ENCODE data around the gene MYO1E. TPM values are rescaled to one million over a fixed set of nuclear protein-coding genes. Genes with fewer than 3 reads are reported as not detected.
"Not testable (repeated sequence)": the region's sequence is repeated elsewhere in the genome, so short reads cannot be mapped to it uniquely, and the experiment has no call there.

Gene MYO1E
- total and polyA plus RNA-seq, 4 donors: 28.7 to 46.1 (median 38.7) TPM

DNA sequence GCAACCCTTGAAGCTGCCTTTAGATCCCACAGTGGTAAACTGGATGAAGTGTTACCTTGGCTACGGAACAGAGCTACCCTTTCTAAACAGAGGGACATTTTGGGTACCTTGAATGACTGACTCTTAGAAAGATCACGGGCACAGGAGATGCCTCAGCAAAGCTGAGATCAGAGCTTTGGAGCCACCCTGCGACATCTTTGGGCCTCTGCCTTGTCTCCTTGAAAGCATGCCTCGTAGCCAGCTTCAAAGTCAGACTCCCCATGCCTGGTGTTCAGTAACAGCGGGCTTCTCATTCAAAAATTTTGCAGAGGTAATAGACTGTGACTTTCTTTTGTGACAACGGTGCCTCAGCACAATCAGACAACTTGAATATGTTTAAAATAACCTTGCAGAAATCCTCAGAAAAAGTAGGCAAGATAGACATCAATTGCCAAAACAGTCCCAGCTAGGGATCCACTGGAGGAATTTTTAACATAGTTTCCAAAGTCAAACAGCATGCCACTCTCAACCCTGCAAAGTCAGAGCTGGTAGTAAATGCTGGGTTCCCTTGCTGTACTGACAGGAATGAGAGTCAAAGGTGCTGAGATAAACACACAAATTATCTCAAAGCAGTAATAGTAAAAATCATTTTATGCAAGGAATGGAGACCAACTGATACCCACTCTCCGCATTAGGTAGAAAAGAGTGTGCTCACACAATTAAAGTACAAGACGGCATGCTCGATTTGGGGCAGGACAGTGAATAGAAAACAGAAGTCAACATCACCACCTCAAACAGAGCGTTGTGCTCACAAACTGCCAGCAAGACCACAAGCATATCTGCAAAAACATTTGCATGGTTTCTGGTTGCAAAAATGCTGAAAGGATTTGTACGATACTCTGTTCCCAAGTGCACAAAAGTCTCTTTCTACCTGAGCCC, 82.1 kb downstream of the MYO1E start:
- Histone ChIP-seq H3K27me3 (ENCODE audit: control insufficient read depth, insufficient read depth, low read length) (no peaks in the 10 kb centered on the region), H3K4me1 (ENCODE audit: control insufficient read depth, insufficient read depth, low read length) (peaks cover 10% of the 10 kb centered on the region), H3K36me3 (ENCODE audit: control insufficient read depth, insufficient read depth, low read length) (no peaks in the 10 kb centered on the region), H3K9me3 (ENCODE audit: control insufficient read depth, insufficient read depth, low read length) (no peaks in the 10 kb centered on the region), H3K27ac (ENCODE audit: low read depth, low read length) (no peak overlapping the region), H3K4me3 (ENCODE audit: low read depth, low read length) (no peak overlapping the region)
- DNase-seq (ENCODE audit: low read depth in 4 of 6, low spot score in 6 of 6): peak in 2 of 6 donors; percentile 41 to 45
- WGBS (ENCODE audit: insufficient coverage): 56% methylated on average over 6 of the region's 11 CpGs

DNA sequence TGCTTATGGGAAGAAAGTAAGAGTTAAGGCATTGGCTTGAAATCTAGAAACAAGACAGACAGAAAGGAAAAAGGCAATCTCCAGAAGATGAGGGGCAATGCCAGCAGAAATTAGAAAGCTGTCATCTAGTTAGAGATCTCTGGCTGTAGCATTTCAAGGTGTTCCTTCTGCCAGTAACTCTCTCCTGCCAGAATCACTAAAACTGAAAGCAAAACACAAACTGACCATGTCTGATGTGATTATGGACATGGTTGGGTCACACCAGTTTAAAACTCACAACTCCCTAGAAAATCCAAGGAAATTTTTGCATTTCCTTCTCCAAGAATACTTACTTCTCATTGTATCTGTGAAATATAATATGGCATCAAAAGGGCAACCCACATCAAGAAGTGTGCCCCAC, 83.1 kb downstream of the MYO1E start:
- H3K4me3 ChIP-seq (ENCODE audit: low read depth, low read length): no peak overlapping the region
- H3K36me3 ChIP-seq (ENCODE audit: control insufficient read depth, insufficient read depth, low read length): no peaks in the 10 kb centered on the region
- no peaks in the 10 kb centered on the region for H3K9me3 ChIP-seq (ENCODE audit: control insufficient read depth, insufficient read depth, low read length)
- H3K4me1 ChIP-seq (ENCODE audit: control insufficient read depth, insufficient read depth, low read length): peaks cover 6% of the 10 kb centered on the region
- no peak for DNase-seq (ENCODE audit: low read depth in 4 of 6, low spot score in 6 of 6)
- no peaks in the 10 kb centered on the region for H3K27me3 ChIP-seq (ENCODE audit: control insufficient read depth, insufficient read depth, low read length)
- no peak overlapping the region for H3K27ac ChIP-seq (ENCODE audit: low read depth, low read length)

DNA sequence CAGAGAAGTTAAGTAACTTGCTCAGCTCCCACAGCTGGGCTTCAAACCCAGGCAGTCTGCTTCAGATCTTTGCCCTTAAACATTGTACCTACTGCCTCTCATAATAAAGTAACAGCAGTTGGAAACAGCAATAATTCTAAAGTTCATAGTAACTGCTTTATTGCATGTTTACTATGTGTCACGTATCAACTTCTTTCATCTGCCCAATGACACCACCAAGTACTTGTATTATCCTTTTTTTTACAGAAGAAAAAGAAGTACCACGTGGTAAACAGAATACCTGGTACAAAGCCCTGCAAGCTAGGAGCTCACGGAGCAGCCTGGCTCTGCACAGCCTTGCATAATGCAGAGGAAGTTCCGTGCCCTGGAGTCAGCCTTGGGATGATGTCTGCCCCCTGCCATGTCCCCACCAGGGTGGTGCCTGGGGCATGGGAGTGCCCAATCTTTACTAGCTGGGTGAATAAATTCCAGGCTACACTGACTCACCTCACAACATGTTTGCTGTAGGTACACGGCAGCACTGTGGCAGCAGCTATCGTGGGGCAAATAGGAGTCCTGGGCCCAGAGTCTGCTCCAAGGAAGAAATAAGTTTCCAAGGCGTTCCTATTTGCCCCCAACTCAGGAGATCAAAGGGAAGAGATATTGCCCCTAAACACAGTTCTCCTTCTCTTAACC, 88.8 kb downstream of the MYO1E start:
- DNase-seq (ENCODE audit: low read depth in 4 of 6, low spot score in 6 of 6): no peak
- Histone ChIP-seq H3K9me3 (ENCODE audit: control insufficient read depth, insufficient read depth, low read length) (no peaks in the 10 kb centered on the region), H3K36me3 (ENCODE audit: control insufficient read depth, insufficient read depth, low read length) (no peaks in the 10 kb centered on the region), H3K27me3 (ENCODE audit: control insufficient read depth, insufficient read depth, low read length) (no peaks in the 10 kb centered on the region), H3K4me3 (ENCODE audit: low read depth, low read length) (no peak overlapping the region), H3K4me1 (ENCODE audit: control insufficient read depth, insufficient read depth, low read length) (no peaks in the 10 kb centered on the region), H3K27ac (ENCODE audit: low read depth, low read length) (no peak overlapping the region)
- 89% methylated on average over 2 of the region's 7 CpGs for WGBS (ENCODE audit: insufficient coverage)

DNA sequence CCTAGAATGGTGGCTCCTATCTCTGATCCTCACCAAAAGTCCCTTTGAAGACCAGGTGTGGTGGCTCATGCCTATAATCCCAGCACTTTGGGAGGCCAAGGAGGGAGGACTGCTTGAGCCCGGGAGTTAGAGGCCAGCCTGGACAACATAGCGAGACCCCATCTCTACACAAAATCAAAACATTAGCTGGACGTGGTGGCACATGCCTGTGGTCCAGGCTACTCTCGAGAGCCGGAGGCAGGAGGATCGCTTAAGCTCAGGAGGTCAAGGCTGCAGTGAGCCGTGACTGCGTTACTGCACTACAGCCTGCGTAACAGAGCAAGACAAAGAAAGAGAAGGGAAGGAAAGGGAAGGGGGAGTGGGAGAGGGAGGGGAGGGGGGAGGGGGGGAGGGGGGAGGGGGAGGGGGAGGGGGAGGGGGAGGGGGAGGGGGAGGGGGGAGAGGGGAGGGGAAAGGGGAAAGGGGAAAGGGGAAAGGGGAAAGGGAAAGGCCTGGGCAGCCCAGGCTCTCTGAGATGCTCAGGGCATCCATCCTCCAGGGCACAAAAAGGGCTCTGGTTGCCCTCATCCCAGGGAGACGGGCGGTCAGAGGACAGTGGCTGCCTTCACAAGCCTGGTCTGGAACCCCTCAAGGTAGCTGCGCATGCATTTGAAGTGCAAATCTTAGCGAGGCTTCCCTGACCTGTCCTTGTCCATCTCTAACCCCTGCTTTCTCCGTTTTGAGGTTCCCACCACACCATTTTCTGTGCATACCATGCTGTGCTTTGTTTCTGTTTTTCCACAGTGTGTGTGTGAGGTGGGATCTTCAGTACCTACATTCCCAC, 89.9 kb downstream of the MYO1E start:
- no peak for DNase-seq (ENCODE audit: low read depth in 4 of 6, low spot score in 6 of 6)
- H3K27me3 ChIP-seq (ENCODE audit: control insufficient read depth, insufficient read depth, low read length): no peaks in the 10 kb centered on the region
- 78% methylated on average over 8 of the region's 14 CpGs for WGBS (ENCODE audit: insufficient coverage)
- no peak overlapping the region for H3K4me3 ChIP-seq (ENCODE audit: low read depth, low read length)
- no peaks in the 10 kb centered on the region for H3K9me3 ChIP-seq (ENCODE audit: control insufficient read depth, insufficient read depth, low read length)
- H3K4me1 ChIP-seq (ENCODE audit: control insufficient read depth, insufficient read depth, low read length): no peaks in the 10 kb centered on the region
- no peaks in the 10 kb centered on the region for H3K36me3 ChIP-seq (ENCODE audit: control insufficient read depth, insufficient read depth, low read length)
- no peak overlapping the region for H3K27ac ChIP-seq (ENCODE audit: low read depth, low read length)

DNA sequence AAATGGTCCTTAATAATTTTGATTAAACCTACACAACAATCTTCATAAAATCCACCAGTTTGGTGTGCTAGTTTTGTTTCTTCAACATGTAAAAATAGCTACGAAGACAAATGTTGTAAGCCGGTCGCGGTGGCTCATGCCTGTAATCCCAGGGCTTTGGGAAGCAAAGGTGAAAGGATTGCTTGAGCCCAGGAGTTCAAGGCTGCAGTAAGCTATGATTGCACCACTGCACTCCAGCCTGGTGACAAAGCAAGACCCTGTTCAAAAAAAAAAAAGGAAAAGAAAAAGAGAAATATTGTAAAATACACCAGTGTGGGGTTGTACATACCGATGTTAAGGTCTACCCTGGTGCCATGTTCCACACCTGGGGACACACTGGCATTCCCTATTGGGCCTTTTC, 91.0 kb downstream of the MYO1E start:
- WGBS (ENCODE audit: insufficient coverage): 93% methylated on average over 5 of the region's 5 CpGs
- no peak overlapping the region for H3K4me3 ChIP-seq (ENCODE audit: low read depth, low read length)
- no peaks in the 10 kb centered on the region for H3K9me3 ChIP-seq (ENCODE audit: control insufficient read depth, insufficient read depth, low read length)
- H3K4me1 ChIP-seq (ENCODE audit: control insufficient read depth, insufficient read depth, low read length): no peaks in the 10 kb centered on the region
- no peaks in the 10 kb centered on the region for H3K27me3 ChIP-seq (ENCODE audit: control insufficient read depth, insufficient read depth, low read length)
- no peak for DNase-seq (ENCODE audit: low read depth in 4 of 6, low spot score in 6 of 6)
- H3K27ac ChIP-seq (ENCODE audit: low read depth, low read length): no peak overlapping the region
- H3K36me3 ChIP-seq (ENCODE audit: control insufficient read depth, insufficient read depth, low read length): no peaks in the 10 kb centered on the region

DNA sequence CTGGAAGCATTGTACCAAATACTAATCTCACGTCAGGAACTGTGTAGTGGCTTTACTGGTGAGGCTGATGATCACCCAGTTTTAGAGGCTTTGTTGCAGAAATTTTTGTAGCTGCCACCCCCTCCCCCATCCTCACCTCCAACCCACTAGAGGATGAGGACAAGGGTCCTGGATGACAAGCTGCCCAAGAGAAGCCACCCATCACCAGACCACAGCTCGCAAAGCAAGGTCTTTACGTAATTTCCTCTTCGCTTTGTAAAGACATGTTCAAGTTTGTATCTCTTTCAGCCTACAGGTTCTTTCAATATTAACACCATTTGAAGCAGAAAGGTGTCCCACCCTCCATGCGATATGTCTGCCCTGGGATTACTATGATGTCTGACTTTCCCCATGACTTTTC, 91.8 kb downstream of the MYO1E start:
- Histone ChIP-seq H3K27ac (ENCODE audit: low read depth, low read length) (no peak overlapping the region), H3K4me3 (ENCODE audit: low read depth, low read length) (no peak overlapping the region), H3K9me3 (ENCODE audit: control insufficient read depth, insufficient read depth, low read length) (no peaks in the 10 kb centered on the region), H3K27me3 (ENCODE audit: control insufficient read depth, insufficient read depth, low read length) (no peaks in the 10 kb centered on the region), H3K36me3 (ENCODE audit: control insufficient read depth, insufficient read depth, low read length) (no peaks in the 10 kb centered on the region), H3K4me1 (ENCODE audit: control insufficient read depth, insufficient read depth, low read length) (no peaks in the 10 kb centered on the region)
- 99% methylated on average over 4 of the region's 5 CpGs for WGBS (ENCODE audit: insufficient coverage)
- no peak for DNase-seq (ENCODE audit: low read depth in 4 of 6, low spot score in 6 of 6)

DNA sequence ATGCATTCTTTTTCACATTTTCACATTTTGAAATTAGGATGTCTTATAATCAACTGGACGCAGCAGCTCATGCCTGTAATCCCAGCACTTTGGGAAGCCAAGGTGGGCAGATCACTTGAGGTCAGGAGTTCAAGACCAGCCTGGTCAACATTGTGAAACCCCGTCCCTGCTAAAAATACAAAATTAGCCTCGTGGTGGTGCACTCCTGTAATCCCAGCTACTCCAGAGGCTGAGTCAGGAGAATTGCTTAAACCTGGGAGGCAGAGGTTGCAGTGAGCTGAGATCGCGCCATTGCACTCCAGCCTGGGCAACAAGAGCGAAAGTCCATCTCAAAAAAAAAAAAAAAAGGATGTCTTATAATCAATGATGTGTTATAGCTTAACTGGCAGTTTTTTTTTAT, 92.4 kb downstream of the MYO1E start:
- H3K27ac ChIP-seq (ENCODE audit: low read depth, low read length); H3K36me3 ChIP-seq (ENCODE audit: control insufficient read depth, insufficient read depth, low read length); H3K9me3 ChIP-seq (ENCODE audit: control insufficient read depth, insufficient read depth, low read length); H3K27me3 ChIP-seq (ENCODE audit: control insufficient read depth, insufficient read depth, low read length); H3K4me1 ChIP-seq (ENCODE audit: control insufficient read depth, insufficient read depth, low read length); H3K4me3 ChIP-seq (ENCODE audit: low read depth, low read length); DNase-seq (ENCODE audit: low read depth in 4 of 6, low spot score in 6 of 6): not testable (repeated sequence)
- WGBS (ENCODE audit: insufficient coverage): 86% methylated on average over 3 of the region's 6 CpGs

DNA sequence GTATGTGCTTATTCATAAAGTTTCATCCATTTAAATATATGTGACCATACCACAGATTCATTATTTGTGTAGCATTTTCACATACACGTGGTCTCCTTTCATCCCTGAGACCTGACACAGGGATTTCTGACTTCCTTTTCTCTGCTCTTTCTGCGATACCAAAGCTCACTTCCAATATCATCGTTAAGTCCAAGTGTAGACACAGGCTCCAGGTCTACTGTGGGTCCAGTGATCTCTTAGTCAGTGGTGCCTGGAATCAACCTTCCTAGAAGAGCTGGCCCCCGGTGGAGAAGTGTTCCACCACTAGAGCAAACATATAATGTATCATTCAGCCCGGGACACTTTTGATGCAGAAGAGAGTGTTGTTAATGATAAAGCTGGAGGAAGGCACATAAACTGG, 93.6 kb downstream of the MYO1E start:
- no peaks in the 10 kb centered on the region for H3K4me1 ChIP-seq (ENCODE audit: control insufficient read depth, insufficient read depth, low read length)
- H3K36me3 ChIP-seq (ENCODE audit: control insufficient read depth, insufficient read depth, low read length): no peaks in the 10 kb centered on the region
- H3K4me3 ChIP-seq (ENCODE audit: low read depth, low read length): no peak overlapping the region
- WGBS (ENCODE audit: insufficient coverage): 96% methylated on average over 3 of the region's 5 CpGs
- no peaks in the 10 kb centered on the region for H3K27me3 ChIP-seq (ENCODE audit: control insufficient read depth, insufficient read depth, low read length)
- no peak overlapping the region for H3K27ac ChIP-seq (ENCODE audit: low read depth, low read length)
- H3K9me3 ChIP-seq (ENCODE audit: control insufficient read depth, insufficient read depth, low read length): no peaks in the 10 kb centered on the region
- DNase-seq (ENCODE audit: low read depth in 4 of 6, low spot score in 6 of 6): no peak

DNA sequence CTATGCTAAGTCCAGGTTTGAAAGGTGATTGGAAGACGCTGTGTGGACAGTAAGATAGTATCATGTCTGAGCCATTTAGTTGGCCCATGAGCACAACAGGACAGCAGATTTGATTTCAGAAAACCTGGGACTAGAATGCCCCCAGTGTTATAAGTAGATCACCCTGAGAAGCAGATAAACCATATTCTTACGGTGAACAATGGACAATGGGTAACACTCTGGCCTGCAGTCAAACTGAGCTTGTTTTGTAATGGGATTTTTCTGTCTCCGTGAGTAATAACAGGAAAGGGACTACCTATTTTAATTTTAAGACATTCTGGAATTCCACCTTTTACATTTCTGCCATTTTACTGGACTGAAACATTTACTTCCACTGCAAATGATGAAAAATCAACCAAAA, 94.6 kb downstream of the MYO1E start:
- no peaks in the 10 kb centered on the region for H3K36me3 ChIP-seq (ENCODE audit: control insufficient read depth, insufficient read depth, low read length)
- 82% methylated on average over 1 of the region's 3 CpGs for whole genome bisulfite sequencing (ENCODE audit: insufficient coverage)
- H3K27ac ChIP-seq (ENCODE audit: low read depth, low read length): no peak overlapping the region
- no peak for DNase-seq (ENCODE audit: low read depth in 4 of 6, low spot score in 6 of 6)
- H3K27me3 ChIP-seq (ENCODE audit: control insufficient read depth, insufficient read depth, low read length): no peaks in the 10 kb centered on the region
- H3K4me1 ChIP-seq (ENCODE audit: control insufficient read depth, insufficient read depth, low read length): no peaks in the 10 kb centered on the region
- H3K4me3 ChIP-seq (ENCODE audit: low read depth, low read length): no peak overlapping the region
- no peaks in the 10 kb centered on the region for H3K9me3 ChIP-seq (ENCODE audit: control insufficient read depth, insufficient read depth, low read length)
